SK-N-SH (cell line): ENCODE data around the gene AFP.

ENCODE experiments used
- CHD2 ChIP-seq: fragments of 150-350 bp; IDR thresholded peaks from 2 replicates; pipeline ENCODE4 v1.6.1; 2018; ENCODE audit warnings: low read length; ENCODE audit not compliant: partially characterized antibody
- CTCF ChIP-seq: fragments of 200-600 bp; sonication (generic); IDR thresholded peaks from 2 replicates; pipeline ENCODE4 v1.6.1; 2017; ENCODE audit warnings: antibody characterized with exemption, mild to moderate bottlenecking, moderate library complexity
- ELF1 ChIP-seq: IDR thresholded peaks from 2 replicates; pipeline ENCODE4 v1.4.0; 2012
- FOXM1 ChIP-seq: IDR thresholded peaks from 2 replicates; pipeline ENCODE4 v1.4.0; 2012; ENCODE audit warnings: low read depth, mild to moderate bottlenecking
- NRF1 ChIP-seq: IDR thresholded peaks from 2 replicates; pipeline ENCODE4 v1.6.1; 2012; ENCODE audit warnings: low read depth, mild to moderate bottlenecking, low read length
- PBX3 ChIP-seq: IDR thresholded peaks from 2 replicates; pipeline ENCODE4; 2012
- POLR2AphosphoS5 ChIP-seq: IDR thresholded peaks from 2 replicates; pipeline ENCODE4 v1.6.1; 2012; ENCODE audit warnings: low read depth, low read length
- RFX5 ChIP-seq: IDR thresholded peaks from 2 replicates; pipeline ENCODE4 v1.6.1; 2012; ENCODE audit warnings: mild to moderate bottlenecking, improper control_type of control experiment, low read length
- SIN3A ChIP-seq: IDR thresholded peaks from 2 replicates; pipeline ENCODE4 v1.6.1; 2012; ENCODE audit warnings: low read depth, mild to moderate bottlenecking, low read length, moderate library complexity, borderline replicate concordance
- YY1 ChIP-seq: IDR thresholded peaks from 2 replicates; pipeline ENCODE4 v1.4.0; 2012; ENCODE audit warnings: low read depth, mild to moderate bottlenecking
- TF ChIP-seq, protein P1 (sequence below): IDR thresholded peaks from 2 replicates; pipeline ENCODE4 v1.4.0; 2012; ENCODE audit warnings: low read depth

- no peak for TF ChIP-seq RFX5
- no peak for TF ChIP-seq NRF1
- no peak for TF ChIP-seq CHD2
- no peak for TF ChIP-seq CTCF
- no peak for TF ChIP-seq ELF1
- TF ChIP-seq FOXM1: no peak
- TF ChIP-seq SIN3A: no peak
- TF ChIP-seq YY1: no peak
- TF ChIP-seq PBX3: no peak
- TF ChIP-seq, protein P1, sequence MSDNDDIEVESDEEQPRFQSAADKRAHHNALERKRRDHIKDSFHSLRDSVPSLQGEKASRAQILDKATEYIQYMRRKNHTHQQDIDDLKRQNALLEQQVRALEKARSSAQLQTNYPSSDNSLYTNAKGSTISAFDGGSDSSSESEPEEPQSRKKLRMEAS: no peak
- TF ChIP-seq POLR2AphosphoS5: no peak
These were observed 19.5 kb upstream of the AFP start for GRCh38 chr4:73416423-73417087.
